ENCODE results near the gene CHST6.
A peak's percentile ranks its signal among the peaks of the same experiment; 100 is the strongest.
"Not testable (repeated sequence)": the region's sequence is repeated elsewhere in the genome, so short reads cannot be mapped to it uniquely, and the experiment has no call there.

CHST6 gene

GRCh38 chr16:75502916-75503605, 7.8 kb upstream of the CHST6 start:
- no peak for DNase-seq (ENCODE audit: low spot score)

- DNase-seq (ENCODE audit: low spot score), result not testable (repeated sequence)
Measured at GRCh38 chr16:75501820-75502219, 6.6 kb upstream of the CHST6 start.

GRCh38 chr16:75501359-75501758, 6.1 kb upstream of the CHST6 start:
- DNase-seq (ENCODE audit: low spot score), result no peak

DNA sequence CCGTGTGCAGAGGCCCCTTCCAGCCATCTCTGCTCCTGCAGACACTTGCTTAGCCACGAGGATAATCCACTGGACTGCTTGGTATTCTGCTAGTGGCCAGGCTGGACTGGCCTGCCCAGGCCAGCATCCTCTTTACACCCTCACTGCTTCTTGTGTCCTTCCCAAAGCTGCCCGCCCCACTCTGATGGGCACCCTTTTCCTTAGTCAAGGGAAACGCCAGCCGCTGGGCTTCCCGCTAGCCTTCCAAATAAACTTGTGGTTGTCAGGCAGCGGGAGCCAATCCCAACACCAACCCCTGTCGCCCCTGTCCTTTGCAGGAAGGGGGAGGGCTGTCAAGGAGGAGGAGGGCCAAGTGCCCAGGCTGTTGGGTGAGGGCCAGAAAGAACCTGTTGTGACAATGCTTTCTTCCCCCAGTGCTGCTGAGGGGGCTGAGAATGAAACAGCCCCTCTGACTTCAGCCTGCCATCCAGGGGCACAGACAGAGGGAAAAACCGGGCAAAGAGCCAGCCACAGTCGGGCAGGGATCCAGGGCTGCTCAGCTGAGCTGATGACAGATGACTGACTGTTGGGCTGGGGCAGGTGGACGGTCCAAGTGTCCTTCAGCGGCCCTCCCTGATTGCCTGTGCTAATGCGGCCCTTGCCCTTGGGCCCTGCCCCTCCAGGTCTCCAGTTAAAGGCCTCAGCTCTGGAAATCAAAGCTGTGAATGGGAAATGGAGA, 3.5 kb upstream of the CHST6 start:
- not testable (repeated sequence) for DNase-seq (ENCODE audit: low spot score)

DNA sequence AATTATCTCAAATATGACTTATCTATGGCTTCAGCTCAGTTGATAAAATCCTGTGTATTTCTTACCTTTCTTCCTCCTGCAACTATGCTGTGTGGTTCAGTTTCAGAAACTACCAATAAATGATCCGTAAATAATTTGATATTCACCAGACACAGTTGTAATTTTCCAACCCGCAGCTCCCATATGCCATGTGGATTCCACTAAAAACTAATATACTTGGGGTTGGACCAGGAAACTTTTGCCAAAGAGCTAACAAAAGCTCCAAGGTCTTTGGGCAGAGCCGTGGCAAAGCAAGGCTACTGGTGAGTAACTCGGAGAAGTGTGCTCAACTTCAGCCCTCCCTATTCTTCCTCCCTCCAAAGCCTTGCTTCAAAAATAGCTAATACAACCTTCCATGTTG, 2.3 kb upstream of the CHST6 start:
- no peak for DNase-seq (ENCODE audit: low spot score)

- DNase-seq (ENCODE audit: low spot score), result no peak
Measured at GRCh38 chr16:75494661-75495075, 573 bp downstream of the CHST6 start.

GRCh38 chr16:75494184-75494583, 1.1 kb downstream of the CHST6 start:
- DNase-seq (ENCODE audit: low spot score), result no peak

DNA sequence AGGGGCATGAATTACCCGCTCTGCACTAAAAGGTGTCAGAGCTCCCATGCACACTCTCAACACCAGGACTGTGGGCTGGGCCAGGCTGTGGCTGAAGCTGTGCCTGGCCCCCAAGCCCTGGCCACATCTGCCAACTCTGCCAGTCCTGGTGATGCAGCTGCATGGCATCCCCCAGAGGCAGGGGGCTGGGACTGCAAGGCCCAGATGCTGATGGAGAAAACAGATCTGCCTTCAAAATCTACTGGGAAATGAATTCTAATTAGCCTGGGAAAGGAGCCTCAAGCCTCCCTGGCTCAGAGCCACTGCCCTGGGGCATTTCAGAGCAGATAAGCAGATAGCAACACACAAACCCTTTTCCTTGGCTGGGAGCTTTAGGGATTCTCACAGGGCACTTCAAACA, 3.4 kb downstream of the CHST6 start:
- peak; percentile 18 for DNase-seq (ENCODE audit: low spot score)

- DNase-seq (ENCODE audit: low spot score), result no peak
Measured at GRCh38 chr16:75488322-75488721, 6.9 kb downstream of the CHST6 start.

DNA sequence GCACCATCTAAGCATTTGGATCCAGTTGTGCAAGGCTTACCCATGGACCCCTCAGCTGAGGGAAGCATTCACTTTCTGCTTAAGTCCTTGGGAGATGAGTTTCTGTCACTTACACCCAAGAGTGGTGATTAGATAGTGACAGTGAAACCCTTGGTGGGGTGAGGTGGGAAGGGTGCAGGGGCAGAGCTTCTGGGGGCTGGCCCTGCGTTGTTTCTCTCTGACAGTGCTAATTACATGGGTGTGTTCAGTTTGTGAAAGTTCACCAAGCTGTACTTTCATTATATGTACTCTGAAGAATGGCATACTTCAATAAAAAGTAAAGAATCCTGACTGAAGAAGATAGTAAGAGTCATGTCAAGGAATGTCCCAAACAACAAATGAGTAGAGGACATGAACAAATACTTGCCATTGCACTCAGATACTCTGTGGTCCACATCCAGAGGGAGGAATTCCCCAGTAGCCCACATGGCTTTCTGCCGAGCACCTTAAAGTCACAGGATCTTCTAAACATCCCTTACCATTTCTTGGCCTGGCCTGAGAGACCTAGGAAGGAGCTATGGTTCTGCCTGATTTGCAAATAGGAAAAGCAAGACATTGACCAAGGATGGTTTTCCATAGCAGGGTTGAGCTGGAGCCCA, 8.4 kb downstream of the CHST6 start:
- no peak for DNase-seq (ENCODE audit: low spot score)

DNA sequence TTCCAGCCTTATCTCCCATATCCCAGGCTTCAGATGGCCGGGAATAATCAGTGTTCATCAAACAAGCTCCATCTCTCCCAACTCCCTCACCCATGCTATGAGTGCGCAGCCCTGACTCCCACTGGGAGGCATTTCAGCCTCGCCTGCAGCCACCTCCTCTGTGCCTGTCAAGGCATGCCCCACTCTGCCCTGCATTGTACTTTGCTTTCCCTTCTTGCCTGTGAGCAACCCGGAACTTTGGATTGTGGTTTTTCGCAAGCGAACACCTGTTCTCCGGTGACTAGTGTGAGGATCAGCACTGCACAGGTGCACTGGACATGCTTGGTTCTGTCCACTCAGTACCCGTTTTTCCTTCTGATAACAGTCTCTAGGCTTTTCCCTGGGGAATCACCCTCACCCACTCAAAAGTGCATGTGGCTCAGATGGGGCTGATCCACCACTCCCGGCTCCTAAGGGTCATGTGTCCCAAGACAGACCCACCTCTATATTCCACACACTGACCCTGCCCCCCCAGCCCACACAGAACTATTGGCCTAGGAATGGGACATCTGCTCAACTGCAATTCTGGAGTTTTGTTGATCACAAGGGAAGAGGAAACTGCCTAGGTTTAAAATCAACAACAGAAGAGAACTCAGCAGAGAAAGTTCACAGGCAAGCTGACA, 9.1 kb downstream of the CHST6 start:
- DNase-seq (ENCODE audit: low spot score), result no peak

DNA sequence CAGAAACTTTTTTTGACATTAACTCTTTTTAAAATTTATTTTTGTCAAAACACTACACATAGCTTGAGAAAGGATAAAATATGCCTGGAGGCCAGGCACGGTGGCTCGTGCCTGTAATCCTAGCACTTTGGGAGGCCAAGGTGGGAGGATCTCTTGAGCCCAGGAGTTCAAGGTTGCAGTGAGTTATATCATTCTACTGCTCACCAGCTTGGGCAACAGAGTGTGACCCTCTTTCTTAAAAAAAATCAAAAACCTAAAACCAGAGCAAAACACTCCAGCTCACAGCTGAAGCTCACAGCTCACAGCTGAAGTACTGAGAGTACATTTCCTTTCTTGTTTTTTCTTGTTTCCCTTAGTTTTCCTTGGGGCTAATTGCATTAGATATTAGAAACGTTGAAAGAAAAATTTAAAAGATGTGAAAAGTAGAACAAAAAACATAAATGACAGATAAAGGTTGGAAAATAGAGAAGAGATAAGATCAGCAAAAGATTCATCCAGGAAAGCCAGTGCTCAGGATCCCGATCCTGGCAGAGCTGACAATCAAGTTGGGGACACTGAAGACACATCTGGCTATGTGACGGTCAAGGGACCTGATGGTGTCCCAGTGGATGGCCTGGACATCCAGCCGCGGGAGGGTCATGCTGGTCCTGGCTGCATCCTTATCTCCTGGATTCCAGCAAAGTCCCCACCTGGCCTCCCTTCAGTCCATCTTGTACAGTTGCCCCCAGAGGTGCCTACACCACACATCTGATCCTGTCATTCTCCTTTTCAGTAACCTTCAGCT, 9.8 kb downstream of the CHST6 start:
- no peak for DNase-seq (ENCODE audit: low spot score)

GRCh38 chr16:75483222-75483621, 12.0 kb downstream of the CHST6 start:
- DNase-seq (ENCODE audit: low spot score), result no peak

DNA sequence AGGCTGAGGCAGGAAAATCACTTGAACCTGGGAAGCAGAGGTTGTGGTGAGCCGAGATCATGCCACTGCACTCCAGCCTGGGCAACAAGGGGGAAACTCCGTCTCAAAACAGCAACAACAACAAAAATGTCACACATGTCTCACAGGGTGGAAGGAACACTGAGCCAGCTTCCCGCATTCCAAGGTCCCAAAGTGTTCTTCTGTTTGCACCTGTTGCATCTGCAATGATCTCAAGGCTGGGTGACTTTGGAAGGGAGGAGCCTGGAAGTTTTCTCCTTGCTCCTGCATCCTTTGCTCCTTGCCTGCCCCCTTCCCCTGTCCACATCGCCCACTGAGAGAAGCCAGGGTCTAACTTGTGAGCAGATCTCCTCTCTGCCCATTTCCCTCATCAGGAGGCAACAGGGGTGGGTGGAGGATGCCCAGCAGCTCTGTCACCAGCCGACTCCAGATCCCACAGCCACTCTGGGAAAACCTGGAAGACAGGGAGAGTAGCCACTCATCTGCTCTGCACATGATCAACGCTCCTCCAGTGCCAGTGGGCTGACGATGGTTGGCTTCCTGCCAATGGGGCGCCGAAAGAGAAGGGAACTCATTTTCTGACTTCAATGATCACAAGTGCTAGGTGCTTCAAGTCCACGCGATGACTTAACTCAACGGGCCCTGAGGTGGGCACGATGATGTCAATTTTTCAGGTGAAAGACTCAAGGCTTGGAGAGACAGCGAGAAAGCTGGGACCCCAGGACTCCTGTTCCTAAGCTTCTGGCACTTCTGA, 12.6 kb downstream of the CHST6 start:
- no peak for DNase-seq (ENCODE audit: low spot score)

GRCh38 chr16:75481475-75481874, 13.8 kb downstream of the CHST6 start:
- no peak for DNase-seq (ENCODE audit: low spot score)

DNA sequence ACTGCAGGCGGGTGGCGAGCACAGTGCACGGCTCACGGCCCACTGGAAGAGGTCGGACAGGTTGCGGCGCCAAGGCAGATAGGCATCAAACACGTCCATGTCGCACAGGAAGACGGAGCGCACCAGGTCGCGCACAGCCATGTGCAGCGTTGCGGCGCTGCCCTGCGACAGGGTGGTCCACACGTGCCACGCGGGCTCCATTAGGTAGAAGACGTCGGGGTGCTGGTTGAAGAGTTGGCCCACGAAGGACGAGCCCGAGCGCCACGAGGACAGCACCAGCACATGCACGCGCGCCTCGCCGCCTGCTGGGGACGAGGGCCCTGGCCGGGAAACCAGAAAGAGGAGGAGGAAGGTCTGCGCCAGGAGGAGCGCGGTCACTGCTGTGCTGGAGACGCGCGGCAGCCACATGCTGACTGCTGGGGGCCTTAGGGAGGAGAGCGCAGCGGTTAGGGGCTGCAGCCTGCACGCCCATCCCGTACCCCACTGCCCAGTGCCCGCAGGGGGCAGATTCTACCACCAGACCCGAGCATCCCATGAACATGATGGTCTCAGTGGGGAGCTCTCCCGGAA, 15.7 kb downstream of the CHST6 start:
- no peak for DNase-seq (ENCODE audit: low spot score)

DNA sequence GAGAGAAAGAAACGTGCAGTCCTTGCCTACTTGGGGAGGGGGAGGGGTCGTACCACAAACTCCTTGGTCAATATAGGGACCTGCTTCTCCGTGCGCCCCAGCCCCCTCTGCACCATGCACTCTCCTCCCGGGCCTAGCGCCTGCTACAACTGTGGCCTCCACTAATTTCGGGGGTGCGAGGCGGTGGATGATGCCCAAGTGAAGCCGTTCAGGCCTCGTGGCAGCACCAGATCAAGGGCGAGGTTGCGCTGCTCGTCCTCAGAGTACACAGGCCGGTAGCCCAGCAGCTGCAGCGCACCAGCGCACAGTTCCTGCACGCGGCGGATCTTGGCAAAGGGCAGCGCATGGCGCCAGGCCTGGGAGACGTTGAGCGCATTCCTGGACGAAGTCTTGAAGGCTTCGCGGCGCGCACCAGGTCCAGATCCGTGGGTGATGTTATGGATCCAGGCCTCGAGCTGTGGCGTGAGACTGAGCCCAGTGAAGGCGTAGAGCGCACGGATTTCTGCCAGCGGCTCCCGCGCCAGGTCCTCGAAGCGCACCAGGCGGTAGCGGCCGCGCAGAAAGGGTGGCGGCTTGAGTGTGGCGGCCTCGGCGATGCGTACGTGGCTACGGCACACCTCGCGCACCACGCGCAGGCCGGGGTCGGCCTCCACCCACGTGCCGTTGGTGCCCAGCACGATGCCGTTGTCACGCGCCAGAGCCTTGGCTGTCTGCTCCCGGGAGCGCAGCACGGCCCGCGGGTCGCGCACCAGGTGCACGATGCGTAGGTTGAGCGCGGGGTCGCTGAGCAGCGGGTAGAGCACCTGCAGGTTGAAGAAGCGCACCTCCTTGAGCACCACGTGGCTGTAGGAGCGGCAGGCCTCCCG, 16.5 kb downstream of the CHST6 start:
- no peak for DNase-seq (ENCODE audit: low spot score)

- no peak for DNase-seq (ENCODE audit: low spot score)
Measured at GRCh38 chr16:75477680-75478473, 17.4 kb downstream of the CHST6 start.

DNA sequence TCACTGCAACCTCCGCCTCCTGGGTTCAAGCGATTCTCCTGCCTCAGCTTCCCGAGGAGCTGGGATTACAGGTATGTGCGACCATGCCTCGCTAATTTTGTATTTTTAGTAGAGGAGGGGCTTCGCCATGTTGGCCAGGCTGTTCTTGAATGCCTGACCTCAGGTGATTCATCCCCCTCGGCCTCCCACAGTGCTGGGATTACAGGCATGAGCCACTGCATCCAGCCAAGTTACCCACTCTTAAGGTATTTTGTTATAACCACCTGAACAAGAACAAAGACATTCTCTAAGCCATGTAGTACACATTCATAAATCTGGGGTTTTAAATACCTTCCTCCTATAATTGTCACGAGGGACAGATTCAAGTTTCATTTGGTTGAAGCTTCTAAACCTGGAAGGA, 18.4 kb downstream of the CHST6 start:
- no peak for DNase-seq (ENCODE audit: low spot score)
